GM19438 (cell line): ENCODE results near the gene CMYA5.

Experiments
- ATAC-seq: cut with Tn5 transposase; IDR thresholded peaks from one replicate; pipeline ENCODE4 v1.9.1; 2021; ENCODE audit warnings: low read depth; ENCODE audit not compliant: unreplicated experiment

Gene CMYA5

DNA sequence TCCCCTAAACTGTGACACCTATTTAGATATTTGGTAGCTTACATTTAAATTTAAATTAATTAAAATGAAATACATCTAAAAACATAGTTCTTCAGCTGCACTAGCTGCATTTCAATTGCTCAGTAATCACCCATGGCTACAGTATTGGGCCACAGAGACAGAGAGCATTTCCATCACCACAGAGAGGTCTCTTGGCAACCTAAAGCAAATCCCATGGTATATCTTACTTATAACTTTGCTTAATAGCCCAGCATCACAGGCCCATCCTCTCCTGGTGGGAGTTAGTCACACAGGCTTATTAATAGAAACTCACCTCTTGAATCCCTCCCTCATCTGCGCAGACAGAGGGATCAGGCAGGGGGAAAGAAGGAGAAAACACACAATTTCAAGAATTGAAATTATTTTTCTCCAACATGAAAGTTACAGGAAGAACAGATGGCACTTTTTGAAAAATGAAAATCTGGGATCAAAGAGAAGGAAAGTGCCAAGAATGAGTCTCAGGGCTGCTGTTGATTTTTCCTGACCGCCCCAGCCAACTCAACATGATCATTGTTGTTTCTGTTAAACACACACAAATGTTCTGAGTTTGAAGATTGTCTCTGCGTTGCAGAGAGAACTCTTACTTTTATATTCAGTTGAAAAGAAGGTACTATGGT, 144.6 kb downstream of the CMYA5 start:
- no peak for ATAC-seq

DNA sequence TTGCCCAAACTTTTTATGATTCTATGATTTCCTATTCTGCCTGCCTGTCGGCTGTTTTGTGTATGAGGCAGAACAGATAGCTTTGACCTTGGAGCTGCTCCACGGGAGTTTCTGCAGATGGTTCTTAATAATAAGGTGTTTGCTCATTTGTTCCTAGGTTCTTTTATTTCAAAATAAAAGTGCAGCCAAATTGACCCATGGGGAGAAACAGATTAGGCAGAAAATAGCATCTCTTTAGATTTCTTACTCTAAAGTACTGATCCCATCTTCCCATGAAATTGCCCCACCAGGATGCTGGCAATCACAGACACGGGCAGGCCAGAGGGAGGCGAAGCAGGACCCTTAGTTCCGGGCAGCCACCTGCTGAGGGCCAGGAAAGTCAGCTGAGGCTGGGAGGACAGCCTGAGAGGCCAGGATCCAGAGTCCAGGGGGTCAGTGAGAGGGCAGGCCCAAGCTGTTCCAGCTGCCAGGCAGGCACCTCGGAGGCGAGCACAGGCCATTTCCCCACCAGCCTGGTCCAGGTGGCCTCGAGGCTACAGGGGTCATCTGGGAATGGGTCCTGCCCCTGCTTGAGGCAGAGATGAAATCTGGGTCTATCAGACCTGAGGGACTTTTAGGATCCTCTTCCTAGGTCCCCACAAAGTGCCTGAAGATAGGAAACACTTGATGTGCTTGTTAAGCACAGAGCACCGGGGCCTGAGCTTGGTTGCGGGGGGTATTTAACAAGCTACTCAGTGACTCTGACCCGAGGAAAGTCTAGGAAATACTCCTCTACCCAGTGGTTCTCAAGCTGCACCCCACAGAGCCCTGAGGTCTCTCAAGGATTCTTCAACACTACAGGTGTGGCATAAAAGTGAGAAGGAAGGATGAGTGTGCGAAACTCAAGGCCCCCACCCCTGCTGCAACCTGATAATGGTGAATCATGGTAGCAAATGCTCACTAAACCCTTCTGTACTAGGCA, 145.4 kb downstream of the CMYA5 start:
- no peak for ATAC-seq

DNA sequence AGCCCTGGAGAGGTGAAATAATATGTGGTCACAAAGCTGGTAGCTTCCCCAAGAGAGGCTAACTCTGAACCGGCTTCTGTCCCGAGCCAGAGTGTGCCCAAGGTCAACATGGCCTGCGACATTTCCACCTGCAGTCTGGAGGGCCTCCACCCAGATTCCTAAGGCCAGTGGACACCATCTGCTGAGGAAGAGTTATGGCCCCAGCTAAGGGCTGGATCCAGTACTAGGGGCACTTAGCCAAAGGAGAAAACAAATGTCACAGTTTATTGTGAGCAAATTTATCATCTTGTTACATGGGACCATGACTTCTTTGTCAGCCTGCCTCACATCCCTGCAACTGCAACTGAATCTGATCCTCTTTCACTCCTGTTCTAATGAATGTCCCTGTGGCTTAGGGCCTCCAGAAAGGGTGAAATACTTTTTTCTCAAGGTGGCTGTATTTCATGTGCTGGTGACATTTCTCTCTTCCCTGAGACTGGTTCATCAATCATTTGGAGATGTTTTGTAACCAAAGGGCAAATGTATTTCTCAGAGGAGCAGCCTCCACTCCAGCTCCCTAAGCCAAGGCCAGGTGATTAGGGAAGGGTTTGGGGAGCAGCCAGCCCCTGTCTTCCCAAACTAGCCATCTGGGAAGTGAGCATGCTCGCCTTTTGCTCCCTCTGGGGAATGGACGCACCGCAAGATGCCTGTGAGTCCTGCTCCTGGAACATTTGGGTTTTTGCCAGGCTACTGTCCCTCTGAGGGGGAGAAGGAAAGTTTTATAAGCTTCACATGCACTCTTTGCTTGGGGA, 148.3 kb downstream of the CMYA5 start:
- no peak for ATAC-seq

DNA sequence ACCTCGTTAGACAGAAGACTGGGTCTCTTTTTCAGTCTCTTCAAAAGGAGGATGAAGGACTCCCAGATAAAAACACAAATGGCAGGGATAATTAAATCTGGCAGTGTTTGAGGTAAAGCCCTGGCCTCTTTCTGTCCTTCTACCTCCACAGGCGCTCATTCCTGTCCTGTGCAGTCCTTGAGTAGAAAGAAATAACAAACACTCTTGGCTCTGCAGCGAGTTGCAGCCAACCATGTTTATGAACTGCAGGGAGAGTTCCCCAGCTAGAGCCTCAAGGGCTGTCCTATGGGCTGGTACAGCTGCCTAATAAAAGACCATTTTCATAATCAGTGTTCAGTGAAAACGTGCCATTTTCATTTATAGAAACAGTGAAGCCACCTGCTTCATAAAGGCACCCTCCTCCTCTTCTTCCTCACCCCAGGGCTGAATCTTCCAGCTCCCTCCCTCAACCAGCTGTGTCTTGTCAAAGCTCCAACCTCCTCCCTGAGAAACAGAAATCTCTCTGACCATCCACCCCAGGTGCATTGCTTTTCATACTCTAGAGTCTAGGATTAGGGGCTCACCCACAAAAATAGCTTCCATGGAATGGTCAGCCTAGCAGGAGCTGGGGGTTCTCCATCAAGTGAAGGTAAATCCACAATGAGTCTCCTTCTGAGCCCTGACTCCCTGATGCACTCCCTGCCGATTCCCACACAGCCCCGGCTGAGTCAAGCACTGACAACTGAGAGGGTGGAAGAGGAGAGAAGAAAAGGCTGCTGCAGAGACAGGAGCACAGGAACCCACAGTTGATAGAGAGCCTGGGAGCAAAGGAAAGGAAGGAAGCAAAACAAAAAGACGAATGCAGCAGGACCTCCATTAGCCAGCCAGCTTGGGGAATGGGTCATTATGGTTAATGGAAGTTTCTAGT, 150.7 kb downstream of the CMYA5 start:
- no peak for ATAC-seq

DNA sequence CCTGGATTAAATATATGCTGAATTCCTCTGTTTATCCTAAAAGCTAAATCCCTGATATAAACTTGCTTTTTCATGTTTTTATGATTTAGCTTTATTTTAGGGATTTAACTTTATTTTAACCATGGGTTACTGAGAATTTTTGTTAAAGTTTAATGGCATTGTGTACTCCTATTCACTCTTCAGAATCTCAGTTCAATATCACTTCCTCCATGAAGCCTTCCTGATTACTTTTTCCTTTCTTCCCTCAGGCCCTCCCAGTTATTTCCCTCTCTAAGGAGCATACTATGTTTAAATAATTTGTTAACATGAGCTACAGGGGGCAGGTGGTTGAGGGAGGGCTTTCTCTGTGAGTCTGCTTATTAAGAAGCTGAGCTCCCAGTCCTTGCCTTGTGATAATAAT, 151.5 kb downstream of the CMYA5 start:
- ATAC-seq, result no peak

DNA sequence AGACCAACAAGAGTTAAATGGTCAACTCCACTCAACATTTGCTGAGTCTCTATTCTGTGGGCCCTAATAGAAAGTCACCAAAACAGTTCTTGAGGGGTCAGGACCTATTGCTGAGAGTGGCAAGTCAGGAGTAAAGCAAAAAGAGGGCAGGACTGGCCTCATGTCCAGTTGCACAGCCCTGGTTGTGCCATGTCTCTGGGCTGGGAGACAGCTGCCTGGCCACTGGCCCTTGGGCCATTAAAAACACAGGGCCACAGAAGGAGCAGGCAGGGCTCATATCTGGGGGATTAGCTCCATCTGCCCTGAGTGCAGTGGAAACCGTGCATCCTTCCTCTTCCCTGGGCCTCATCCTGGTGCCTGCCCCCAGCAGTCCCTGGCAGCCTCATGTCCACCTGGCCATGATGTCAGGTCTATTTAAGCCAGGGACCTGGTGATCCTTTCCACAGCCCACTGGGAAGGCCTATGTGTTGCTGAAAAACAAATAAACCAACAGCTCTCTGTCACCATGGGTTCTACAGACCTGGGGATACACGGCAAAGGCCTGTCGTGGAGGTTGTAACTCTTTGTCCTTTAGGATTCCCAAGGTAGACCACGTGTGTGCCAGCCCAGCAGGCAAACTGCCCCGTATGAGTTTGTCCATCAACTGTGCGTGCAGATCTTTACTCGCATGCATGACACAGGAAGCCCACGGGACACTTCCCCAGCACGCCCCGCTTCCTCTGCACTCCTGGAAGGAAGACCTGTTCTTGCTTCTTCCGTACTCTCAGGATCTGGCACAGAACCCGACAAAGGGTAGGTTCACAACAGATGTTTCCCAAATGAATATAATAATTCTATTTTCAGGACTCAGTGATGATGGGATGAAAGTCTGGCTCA, 152.6 kb downstream of the CMYA5 start:
- ATAC-seq, result no peak

- ATAC-seq, result no peak
Observed at GRCh38 chr5:79842991-79843390, 153.4 kb downstream of the CMYA5 start.

- ATAC-seq, result no peak
Observed at GRCh38 chr5:79843450-79844388, 154.1 kb downstream of the CMYA5 start.

GRCh38 chr5:79844571-79844970, 154.9 kb downstream of the CMYA5 start:
- ATAC-seq, result no peak

DNA sequence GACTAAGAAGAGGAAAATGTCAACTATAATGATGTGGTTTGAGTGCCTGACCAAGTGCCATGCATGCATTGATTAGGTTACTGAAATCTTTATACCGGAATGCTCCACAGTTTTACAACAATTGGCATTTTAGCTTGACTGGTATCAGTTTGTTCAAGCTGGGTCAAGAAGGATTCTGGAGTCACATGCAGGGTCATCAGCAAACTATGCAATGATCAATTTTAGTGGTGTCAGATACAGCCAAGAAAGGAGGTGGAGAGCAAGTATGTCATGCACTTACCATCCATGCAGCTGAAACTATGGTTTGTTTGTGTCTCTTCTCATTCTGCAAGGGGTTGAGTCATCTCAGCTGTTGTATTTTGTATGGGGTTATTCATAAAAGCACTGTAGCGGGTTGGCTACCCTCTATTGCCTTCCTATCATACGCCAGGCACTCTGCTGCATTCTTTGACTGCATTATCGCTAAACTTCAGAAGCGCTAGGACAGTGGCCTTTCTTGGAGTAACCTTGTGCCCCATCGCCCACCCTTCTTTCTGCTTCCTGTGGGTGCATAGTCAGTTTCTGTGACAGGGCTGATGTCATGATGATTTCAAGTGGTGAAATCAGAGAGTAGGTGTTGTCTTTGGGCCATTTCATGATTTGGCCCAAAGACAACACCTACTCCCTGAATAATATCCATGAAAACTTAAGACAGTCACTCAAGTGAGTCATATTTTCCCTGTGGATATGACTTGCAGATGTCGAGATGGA, 156.0 kb downstream of the CMYA5 start:
- ATAC-seq, result no peak

- ATAC-seq, result no peak
Observed at GRCh38 chr5:79846198-79846521, 156.5 kb downstream of the CMYA5 start.

DNA sequence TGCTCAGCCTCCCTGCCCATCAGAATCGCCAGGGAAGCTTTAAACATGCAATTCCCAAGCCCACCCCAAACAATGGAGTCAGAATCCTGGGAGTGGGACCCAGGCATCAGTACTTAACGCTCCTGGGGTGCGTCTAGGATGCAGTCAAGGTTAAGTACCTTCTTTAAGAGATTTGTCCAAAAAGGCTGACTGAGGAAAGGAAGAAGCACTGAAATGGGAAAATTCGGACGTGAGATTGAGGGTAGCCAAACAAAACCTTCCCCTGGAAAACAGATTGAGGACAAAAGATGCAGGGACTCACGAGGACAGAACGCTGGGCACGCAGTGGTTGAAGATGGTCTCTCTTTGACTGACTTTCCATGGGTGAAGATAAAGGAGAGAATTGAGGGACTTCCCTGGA, 157.9 kb downstream of the CMYA5 start:
- no peak for ATAC-seq

DNA sequence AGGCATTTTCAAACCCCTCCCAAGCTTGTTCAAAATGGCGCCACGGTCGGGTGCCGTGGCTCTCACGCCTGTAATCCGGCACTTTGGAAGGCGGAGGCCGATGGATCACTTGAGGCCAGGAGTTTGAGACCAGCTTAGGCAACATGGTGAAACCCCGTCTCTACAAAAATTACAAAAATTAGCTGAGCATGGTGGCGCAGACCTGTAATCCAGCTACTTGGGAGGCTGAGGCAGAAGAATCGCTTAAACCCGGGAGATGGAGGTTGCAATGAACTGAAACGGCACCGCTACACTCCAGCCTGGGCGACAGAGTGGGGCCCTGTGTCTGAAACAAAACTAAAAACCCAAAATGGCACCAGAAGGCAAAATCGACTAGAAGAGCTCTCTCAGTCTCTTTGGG, 159.4 kb downstream of the CMYA5 start:
- ATAC-seq, result no peak
